ENCODE measurements around the gene CFAP43. TPM values are rescaled to one million over a fixed set of nuclear protein-coding genes. Genes with fewer than 3 reads are reported as not detected.

Gene CFAP43
- total RNA-seq, 4 donors from 2014 or later, result 0.16 to 0.45 (median 0.40) TPM; not detected in 1

GRCh38 chr10:104259999-104260774, 28.0 kb upstream of the CFAP43 start:
- H3K27me3 ChIP-seq, result no peaks in the 10 kb centered on the region
- 57 to 58% methylated on average over 5 to 6 of the region's 6 CpGs for WGBS, 2 donors (ENCODE audit: low coverage in 1 of 2)
- peaks cover 9 to 77% (median 39%) of the 10 kb centered on the region in 3 donors for H3K4me1 ChIP-seq

DNA sequence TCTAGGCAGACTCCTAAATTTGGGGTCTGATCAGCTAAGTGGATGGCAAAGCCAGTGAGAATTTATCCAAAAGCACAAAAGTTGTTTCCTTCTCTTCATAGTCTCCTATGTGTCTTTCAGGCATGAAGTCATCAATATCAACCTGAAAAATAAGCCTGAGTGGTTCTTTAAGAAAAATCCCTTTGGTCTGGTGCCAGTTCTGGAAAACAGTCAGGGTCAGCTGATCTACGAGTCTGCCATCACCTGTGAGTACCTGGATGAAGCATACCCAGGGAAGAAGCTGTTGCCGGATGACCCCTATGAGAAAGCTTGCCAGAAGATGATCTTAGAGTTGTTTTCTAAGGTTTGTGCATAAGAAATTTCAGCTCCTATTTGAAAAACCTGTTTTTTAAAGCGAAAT, 27.3 kb upstream of the CFAP43 start:
- peaks cover 9 to 75% (median 39%) of the 10 kb centered on the region in 3 donors for H3K4me1 ChIP-seq
- H3K27ac ChIP-seq, result peak overlapping the region; percentile 23 to 77 (median 76)
- no peak overlapping the region for H3K4me3 ChIP-seq
- H3K36me3 ChIP-seq, result peaks cover 4 to 64% of the 10 kb centered on the region in 2 donors
- H3K27me3 ChIP-seq, result no peaks in the 10 kb centered on the region
- WGBS, 2 donors (ENCODE audit: low coverage in 1 of 2), result 93 to 96% methylated on average over 3 of the region's 3 CpGs
- no peaks in the 10 kb centered on the region for H3K9me3 ChIP-seq
- ATAC-seq, result no peak
- no peak for TF ChIP-seq EP300 (IDR thresholded peaks at IDR 0.05)
- TF ChIP-seq POLR2A (IDR thresholded peaks at IDR 0.05), result no peak
- no peak for TF ChIP-seq CTCF (IDR thresholded peaks at IDR 0.05)
- no peak for TF ChIP-seq POLR2AphosphoS5 (IDR thresholded peaks at IDR 0.05)

More at GRCh38 chr10:104259999-104260774, 28.0 kb upstream of the CFAP43 start:
- ATAC-seq, result no peak
- TF ChIP-seq POLR2A (IDR thresholded peaks at IDR 0.05) (no peak), POLR2AphosphoS5 (IDR thresholded peaks at IDR 0.05) (peak; percentile 43)
- H3K36me3 ChIP-seq, result peaks cover 4 to 72% of the 10 kb centered on the region in 2 donors
- H3K27ac ChIP-seq, result peak overlapping the region; percentile 23 to 77 (median 76)
- no peak overlapping the region for H3K4me3 ChIP-seq
- no peaks in the 10 kb centered on the region for H3K9me3 ChIP-seq

DNA sequence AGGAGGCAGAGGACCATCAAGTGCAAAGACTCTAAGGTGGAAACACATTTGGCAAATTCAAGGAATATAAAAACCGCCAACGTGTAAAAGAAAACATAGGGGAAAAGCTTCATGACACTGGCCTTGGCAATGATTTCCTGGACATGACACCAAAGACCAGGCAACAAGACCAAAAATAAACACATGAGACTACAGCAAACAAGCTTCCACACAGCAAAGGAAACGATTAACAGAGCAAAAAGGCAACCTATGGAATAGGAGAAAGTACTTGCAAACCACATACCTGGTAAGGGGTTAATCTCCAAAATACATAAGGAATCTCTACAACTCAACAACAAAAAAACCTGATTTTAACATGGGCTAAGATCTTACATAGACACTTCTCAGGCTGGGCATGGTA, 26.0 kb upstream of the CFAP43 start:
- 77 to 83% methylated on average over 1 to 3 of the region's 3 CpGs for WGBS, 2 donors (ENCODE audit: low coverage in 1 of 2)
- peaks cover 4 to 54% of the 10 kb centered on the region in 2 donors for H3K36me3 ChIP-seq
- TF ChIP-seq CTCF (IDR thresholded peaks at IDR 0.05) (no peak), POLR2A (IDR thresholded peaks at IDR 0.05) (no peak)
- peaks cover 9 to 79% (median 39%) of the 10 kb centered on the region in 3 donors for H3K4me1 ChIP-seq
- H3K4me3 ChIP-seq, result no peak overlapping the region
- peak overlapping the region in 2 of 4 donors; percentile 32 to 77 for H3K27ac ChIP-seq
- no peaks in the 10 kb centered on the region for H3K9me3 ChIP-seq
- ATAC-seq, result no peak
- H3K27me3 ChIP-seq, result no peaks in the 10 kb centered on the region

GRCh38 chr10:104257235-104257634, 25.1 kb upstream of the CFAP43 start:
- H3K4me1 ChIP-seq, result peaks cover 9 to 73% (median 39%) of the 10 kb centered on the region in 3 donors

More at GRCh38 chr10:104257235-104257634, 25.1 kb upstream of the CFAP43 start:
- Histone ChIP-seq H3K27me3 (no peaks in the 10 kb centered on the region), H3K36me3 (peaks cover 4 to 44% of the 10 kb centered on the region in 2 donors), H3K4me3 (no peak overlapping the region), H3K27ac (peak overlapping the region in 2 of 4 donors; percentile 18 to 97), H3K9me3 (no peaks in the 10 kb centered on the region)
- TF ChIP-seq EP300 (IDR thresholded peaks at IDR 0.05) (no peak), POLR2AphosphoS5 (IDR thresholded peaks at IDR 0.05) (no peak), CTCF (IDR thresholded peaks at IDR 0.05) (no peak), POLR2A (IDR thresholded peaks at IDR 0.05) (no peak)
- no peak for ATAC-seq
- 86 to 91% methylated on average over 4 to 5 of the region's 5 CpGs for WGBS, 2 donors (ENCODE audit: low coverage in 1 of 2)

All from gastroesophageal sphincter (tissue), 4 donors.